Chondrocyte (in vitro differentiated cells): ENCODE measurements around the gene PVR. TPM values are rescaled to one million over a fixed set of nuclear protein-coding genes. Genes with fewer than 3 reads are reported as not detected.

Experiments used
- DNase-seq: peaks from one replicate; pipeline ENCODE4 v3.0.0; 2021; ENCODE audit warnings: mixed read lengths, low spot score
- H3K27ac Mint-ChIP-seq: one replicate; pipeline ENCODE4 v1.8.0; 2021; ENCODE audit warnings: mild to moderate bottlenecking, moderate library complexity, mixed read lengths; ENCODE audit not compliant: unreplicated experiment
- H3K27me3 Mint-ChIP-seq: 2 replicates; pipeline ENCODE4 v1.8.0; 2021; ENCODE audit warnings: low read depth, mixed read lengths
- H3K36me3 Mint-ChIP-seq: 2 replicates; pipeline ENCODE4 v1.8.0; 2021; ENCODE audit warnings: low read depth, mixed read lengths
- H3K4me1 Mint-ChIP-seq: 2 replicates; pipeline ENCODE4 v1.8.0; 2021; ENCODE audit warnings: low read depth, mild to moderate bottlenecking, mixed read lengths
- H3K4me3 Mint-ChIP-seq: one replicate; pipeline ENCODE4 v1.8.0; 2021; ENCODE audit warnings: mild to moderate bottlenecking, moderate library complexity, mixed read lengths; ENCODE audit not compliant: unreplicated experiment
- H3K9me3 Mint-ChIP-seq: 2 replicates; pipeline ENCODE4 v1.8.0; 2021; ENCODE audit warnings: low read depth, mixed read lengths
- CTCF ChIP-seq: fragments of 200-600 bp; sonication (generic); IDR thresholded peaks from 2 replicates; pipeline ENCODE4 v1.5.0; 2021; ENCODE audit warnings: antibody characterized with exemption, mild to moderate bottlenecking, moderate library complexity
- total RNA-seq: library from RNA; stranded (reverse); gene quantifications from 3 replicates; pipeline ENCODE4 v1.2.1, GENCODE V29; 2021

The PVR gene
- total RNA-seq, 1 donor from 2014 or later = 89.7 TPM

- H3K27me3 Mint-ChIP-seq = peaks cover 5% of the 10 kb centered on the region
- H3K4me1 Mint-ChIP-seq = peaks cover 17% of the 10 kb centered on the region
Measured at GRCh38 chr19:44598880-44599279, 44.8 kb upstream of the PVR start.

GRCh38 chr19:44600466-44600865, 43.2 kb upstream of the PVR start:
- no peak overlapping the region for H3K4me3 Mint-ChIP-seq
- H3K4me1 Mint-ChIP-seq = peaks cover 22% of the 10 kb centered on the region
- no peak overlapping the region for H3K27ac Mint-ChIP-seq
- DNase-seq = no peak
- H3K36me3 Mint-ChIP-seq = peaks cover 4% of the 10 kb centered on the region
- TF ChIP-seq CTCF = no peak
- peaks cover 5% of the 10 kb centered on the region for H3K27me3 Mint-ChIP-seq
- H3K9me3 Mint-ChIP-seq = no peaks in the 10 kb centered on the region

More at GRCh38 chr19:44598880-44599279, 44.8 kb upstream of the PVR start:
- no peak overlapping the region for H3K4me3 Mint-ChIP-seq
- H3K36me3 Mint-ChIP-seq = peaks cover 4% of the 10 kb centered on the region
- no peak for TF ChIP-seq CTCF
- DNase-seq = peak; percentile 28
- no peaks in the 10 kb centered on the region for H3K9me3 Mint-ChIP-seq
- H3K27ac Mint-ChIP-seq = no peak overlapping the region

DNA sequence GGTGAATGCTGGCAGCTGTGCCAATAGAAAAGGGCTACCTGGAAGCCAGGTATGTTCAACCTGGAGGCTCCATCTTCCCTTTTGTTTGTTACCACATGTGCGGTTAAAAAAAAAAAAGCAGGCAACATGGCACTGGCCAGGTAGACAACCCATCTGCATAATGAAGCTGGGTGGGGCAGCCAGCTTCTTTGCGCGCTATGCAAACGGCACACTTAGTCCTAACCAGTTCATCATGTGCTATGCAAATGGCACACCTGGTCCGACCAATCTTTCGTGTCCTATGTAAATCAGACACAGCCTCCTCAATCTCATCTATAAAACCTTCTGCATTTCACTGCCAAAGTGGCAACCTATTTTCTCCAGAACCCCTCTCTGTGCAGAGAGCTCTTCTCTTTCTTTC, 41.6 kb upstream of the PVR start:
- Mint-ChIP-seq H3K27ac (peak overlapping the region; percentile 47), H3K4me3 (no peak overlapping the region), H3K27me3 (no peaks in the 10 kb centered on the region), H3K4me1 (peaks cover 25% of the 10 kb centered on the region), H3K36me3 (no peaks in the 10 kb centered on the region), H3K9me3 (no peaks in the 10 kb centered on the region)
- TF ChIP-seq CTCF = no peak
- DNase-seq = no peak

- DNase-seq = no peak
- peaks cover 38% of the 10 kb centered on the region for H3K4me1 Mint-ChIP-seq
- peak overlapping the region; percentile 92 for H3K27ac Mint-ChIP-seq
- TF ChIP-seq CTCF = no peak
- H3K4me3 Mint-ChIP-seq = no peak overlapping the region
- no peaks in the 10 kb centered on the region for H3K36me3 Mint-ChIP-seq
- no peaks in the 10 kb centered on the region for H3K27me3 Mint-ChIP-seq
- H3K9me3 Mint-ChIP-seq = no peaks in the 10 kb centered on the region
Measured at GRCh38 chr19:44603201-44603945, 40.3 kb upstream of the PVR start.

DNA sequence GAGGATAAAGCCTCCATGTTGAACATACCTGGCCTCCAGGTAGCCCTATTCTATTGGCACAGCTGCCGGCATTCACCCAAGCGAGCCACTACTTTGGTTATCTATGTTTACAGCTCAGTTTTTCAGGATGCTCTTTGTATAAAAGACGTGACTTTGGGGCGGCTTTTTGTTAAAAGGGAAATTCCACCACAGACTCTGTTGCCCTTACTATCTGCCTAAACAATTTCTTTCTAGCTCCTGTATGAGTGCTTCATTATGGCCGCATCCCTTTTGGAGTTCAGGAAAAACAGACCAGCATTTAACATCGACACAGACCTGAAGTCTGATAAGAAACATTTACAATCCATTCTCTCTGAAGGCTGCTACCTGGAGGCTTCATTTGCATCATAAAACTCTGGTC, 39.5 kb upstream of the PVR start:
- H3K27ac Mint-ChIP-seq = no peak overlapping the region
- peaks cover 42% of the 10 kb centered on the region for H3K4me1 Mint-ChIP-seq
- no peaks in the 10 kb centered on the region for H3K36me3 Mint-ChIP-seq

More for the DNA sequence above, 39.5 kb upstream of the PVR start:
- Mint-ChIP-seq H3K27me3 (no peaks in the 10 kb centered on the region), H3K9me3 (no peaks in the 10 kb centered on the region), H3K4me3 (no peak overlapping the region)
- no peak for DNase-seq
- no peak for TF ChIP-seq CTCF
